Epithelial cell of proximal tubule (primary cell): ENCODE results near the gene HCN3. TPM values are rescaled to one million over a fixed set of nuclear protein-coding genes. Genes with fewer than 3 reads are reported as not detected.

Experiments used
- DNase-seq: peaks from one replicate; pipeline ENCODE4 v3.0.0-alpha.2; 2011; ENCODE audit warnings: low read depth
- H3K4me3 ChIP-seq: 2 replicates; pipeline ENCODE4 v1.5.1; 2011; ENCODE audit warnings: low read depth, mild to moderate bottlenecking, low read length
- CTCF ChIP-seq: conservative IDR thresholded peaks from 2 replicates; pipeline ENCODE4 v1.5.1; 2012; ENCODE audit warnings: low read depth, mild to moderate bottlenecking, low read length
- total RNA-seq: library from RNA; depleted of rRNA; stranded (reverse); fragments of >200 nt; gene quantifications from 2 replicates; pipeline ENCODE4 v1.2.3, GENCODE V29; 2015

Gene HCN3
- total RNA-seq, 1 donor from 2014 or later = 8.1 TPM

- TF ChIP-seq CTCF = no peak
- H3K4me3 ChIP-seq = no peak overlapping the region
- no peak for DNase-seq
Observed at GRCh38 chr1:155295942-155296267, 18.6 kb downstream of the HCN3 start.

DNA sequence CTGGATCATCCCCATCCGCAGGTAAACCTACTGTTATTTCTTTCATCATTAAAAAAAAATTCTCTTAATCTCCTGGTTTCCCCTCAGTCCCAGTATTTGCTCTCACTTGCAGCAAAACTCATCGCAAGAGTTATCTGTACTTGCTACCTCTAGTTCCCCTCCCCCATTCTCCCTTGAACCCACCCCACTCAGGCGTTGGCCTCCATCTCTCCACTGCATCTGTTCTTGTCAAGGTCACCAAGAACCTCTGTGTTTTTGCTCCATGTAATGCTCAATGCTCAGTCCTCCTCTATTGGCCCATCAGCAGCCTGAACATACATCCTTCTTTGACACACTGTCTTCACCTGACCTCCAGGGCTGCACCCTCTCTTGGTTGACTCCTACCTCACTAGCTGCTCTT is 19.4 kb downstream of the HCN3 start:
- no peak for TF ChIP-seq CTCF
- no peak for DNase-seq
- no peak overlapping the region for H3K4me3 ChIP-seq

GRCh38 chr1:155297384-155297783 is 20.1 kb downstream of the HCN3 start:
- H3K4me3 ChIP-seq = no peak overlapping the region
- no peak for TF ChIP-seq CTCF

DNA sequence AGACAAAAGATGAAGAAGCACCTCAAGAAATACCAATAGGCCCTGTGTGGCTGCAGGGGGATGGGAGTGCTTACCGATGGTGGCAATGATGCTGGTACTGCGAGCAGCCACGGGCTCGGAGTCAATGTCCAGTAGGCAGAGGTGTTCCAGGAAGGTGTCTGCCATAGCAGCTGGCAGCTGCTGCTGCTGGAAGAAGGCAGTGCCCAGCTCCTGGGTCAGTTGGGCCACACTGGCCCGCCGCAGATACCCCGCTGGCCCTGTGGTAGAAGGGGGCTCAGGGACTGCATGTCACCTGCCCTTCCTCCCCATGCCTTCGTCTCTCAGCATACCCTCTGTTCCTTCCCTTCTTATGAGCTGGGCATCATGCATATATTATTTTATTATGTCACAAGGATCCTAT is 22.8 kb downstream of the HCN3 start:
- no peak for DNase-seq
- TF ChIP-seq CTCF = no peak
- no peak overlapping the region for H3K4me3 ChIP-seq

More at GRCh38 chr1:155297384-155297783, 20.1 kb downstream of the HCN3 start:
- DNase-seq = no peak

DNA sequence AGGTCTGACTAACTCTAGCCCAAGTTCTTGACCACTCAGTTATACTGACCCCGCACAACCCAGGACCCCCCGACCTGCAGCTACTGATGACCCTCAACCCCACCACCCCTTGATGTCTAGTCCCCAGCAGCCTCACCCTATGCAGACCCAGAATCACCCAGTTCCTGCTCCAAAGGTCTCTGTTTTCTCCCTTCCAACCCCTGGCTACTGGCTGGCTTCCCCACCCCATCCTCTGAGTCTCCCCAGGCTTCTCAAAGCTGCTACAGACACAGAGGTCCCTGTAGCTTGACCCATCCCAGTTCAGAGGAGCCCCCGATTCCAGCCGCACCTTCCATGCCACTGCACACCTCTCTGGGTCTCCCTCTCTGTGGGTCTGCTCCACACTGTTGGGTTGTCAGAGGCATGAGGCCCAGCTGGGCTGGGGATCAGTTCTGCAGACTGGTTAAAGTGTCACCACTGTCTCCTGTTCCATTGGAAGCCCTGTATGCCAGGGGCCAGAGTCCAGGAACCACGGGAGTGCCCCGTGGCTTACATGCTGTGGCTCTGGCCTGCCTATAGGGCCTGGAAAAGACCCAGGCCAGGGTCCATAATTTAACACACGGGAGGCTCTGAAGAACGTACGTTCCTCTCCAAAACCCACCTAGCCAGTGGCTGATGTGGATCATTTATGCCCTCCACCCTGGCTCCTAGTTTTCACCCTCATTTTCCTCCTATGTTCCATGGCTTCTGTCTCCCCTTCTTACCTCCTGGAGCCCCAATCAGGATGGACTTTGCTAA is 23.5 kb downstream of the HCN3 start:
- TF ChIP-seq CTCF = no peak
- DNase-seq = no peak
- H3K4me3 ChIP-seq = no peak overlapping the region

DNA sequence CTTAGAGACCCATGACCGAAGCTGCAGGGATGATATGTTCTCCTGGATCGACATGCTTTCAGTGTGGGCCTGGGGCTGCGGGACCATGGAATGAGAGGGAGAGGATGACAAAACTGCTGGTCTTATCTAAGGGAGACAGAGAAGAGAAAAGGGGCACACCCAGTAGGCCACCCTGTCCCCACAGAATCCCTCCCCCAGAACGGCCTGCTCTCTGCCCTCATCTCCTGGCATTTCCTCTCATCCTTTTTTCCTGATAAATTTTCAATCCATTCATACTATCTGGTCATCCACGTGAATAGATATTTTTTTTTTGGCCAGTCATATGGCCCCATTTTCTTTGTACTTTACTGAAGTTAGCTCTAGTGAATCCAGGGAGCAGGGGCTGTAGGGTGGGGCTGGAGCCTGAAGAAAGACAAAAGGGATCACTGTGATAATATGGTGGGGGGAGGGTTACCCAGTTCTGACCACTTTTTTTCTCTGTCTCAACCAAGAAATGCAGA is 24.1 kb downstream of the HCN3 start, which contains the start of gene PKLR:
TSS of gene PKLR (minus strand) at position 97 of the 500 bp plus-strand sequence. CDS start at position 54, 43 bp downstream.
- no peak for DNase-seq
- no peak within 1 kb of the TSS for H3K4me3 ChIP-seq
- no peak for TF ChIP-seq CTCF
